K562 (cell line): ENCODE measurements around the gene ULK3. TPM values are rescaled to one million over a fixed set of nuclear protein-coding genes. Genes with fewer than 3 reads are reported as not detected.

ENCODE experiments used
- ESRRA ChIP-seq: fragments of 450-650 bp; IDR thresholded peaks from 2 replicates; pipeline ENCODE4 v1.6.1; 2014; ENCODE audit warnings: low read depth, mild to moderate bottlenecking, moderate library complexity, borderline replicate concordance
- HDAC8 ChIP-seq: fragments of 450-650 bp; IDR thresholded peaks from 2 replicates; pipeline ENCODE4 v1.6.1; 2016; ENCODE audit warnings: mild to moderate bottlenecking, missing genetic modification characterization, moderate library complexity, missing compliant biosample characterization
- HIVEP1 ChIP-seq: fragments of 250-450 bp; sonication (Bioruptor Pico); IDR thresholded peaks from 2 replicates; pipeline ENCODE4 v1.4.0; 2020; ENCODE audit warnings: mild to moderate bottlenecking
- HMGN3 ChIP-seq: IDR thresholded peaks from 2 replicates; pipeline ENCODE4 v1.6.1; 2011; ENCODE audit warnings: borderline replicate concordance, low read depth, mild to moderate bottlenecking, mixed read lengths, low read length; ENCODE audit not compliant: insufficient read length; ENCODE audit errors: extremely low read depth
- HOXB6 ChIP-seq: fragments of 250-450 bp; sonication (Bioruptor Pico); IDR thresholded peaks from 2 replicates; pipeline ENCODE4 v1.5.1; 2022; ENCODE audit warnings: mild to moderate bottlenecking, borderline replicate concordance
- L3MBTL2 ChIP-seq: fragments of 450-650 bp; IDR thresholded peaks from 2 replicates; pipeline ENCODE4 v1.6.1; 2016; ENCODE audit warnings: mild to moderate bottlenecking, moderate library complexity
- NCOA2 ChIP-seq, 2 experiments: fragments of 450-650 bp; IDR thresholded peaks; 2 replicates each; pipeline ENCODE4 v1.6.1; 2018; ENCODE audit warnings: mild to moderate bottlenecking in 2 of 2, moderate library complexity in 1 of 2; ENCODE audit not compliant: partially characterized antibody in 2 of 2
- NEUROD1 ChIP-seq: fragments of 150-350 bp; IDR thresholded peaks from 2 replicates; pipeline ENCODE4 v1.6.1; 2014; ENCODE audit warnings: borderline replicate concordance, low read length, low read depth; ENCODE audit not compliant: partially characterized antibody
- PHB2 ChIP-seq: fragments of 450-650 bp; IDR thresholded peaks from 2 replicates; pipeline ENCODE4 v1.6.1; 2017; ENCODE audit warnings: low read depth
- PHF20 ChIP-seq: fragments of 450-650 bp; IDR thresholded peaks from 2 replicates; pipeline ENCODE4 v1.6.1; 2018; ENCODE audit not compliant: partially characterized antibody
- PTRF ChIP-seq: fragments of 450-650 bp; IDR thresholded peaks from 2 replicates; pipeline ENCODE4 v1.6.1; 2016; ENCODE audit warnings: mild to moderate bottlenecking, missing genetic modification characterization, missing compliant biosample characterization
- RBBP5 ChIP-seq: fragments of 200-600 bp; sonication (generic); IDR thresholded peaks from 2 replicates; pipeline ENCODE4 v1.6.1; 2012; ENCODE audit warnings: borderline replicate concordance, mild to moderate bottlenecking, low read length, control low read depth, inconsistent platforms; ENCODE audit not compliant: insufficient read depth, poor library complexity, severe bottlenecking
- RUNX1 ChIP-seq: sonication (generic); IDR thresholded peaks from 2 replicates; pipeline ENCODE4 v1.6.1; 2016; ENCODE audit warnings: antibody characterized with exemption, low read depth
- SIN3B ChIP-seq: fragments of 450-650 bp; IDR thresholded peaks from 2 replicates; pipeline ENCODE4 v1.6.1; 2017; ENCODE audit warnings: low read depth, mild to moderate bottlenecking, moderate library complexity
- TCF7L2 ChIP-seq: fragments of 150-350 bp; IDR thresholded peaks from 2 replicates; pipeline ENCODE4 v1.6.1; 2016; ENCODE audit warnings: low read depth, mild to moderate bottlenecking, low read length, moderate library complexity
- TRIM28 ChIP-seq: fragments of 450-650 bp; IDR thresholded peaks from 2 replicates; pipeline ENCODE4 v1.6.1; 2017
- ZNF174 ChIP-seq: fragments of 250-450 bp; sonication (Bioruptor Pico); IDR thresholded peaks from 2 replicates; pipeline ENCODE4 v1.4.0; 2020; ENCODE audit warnings: mild to moderate bottlenecking
- ZNF184 ChIP-seq: sonication (generic); formaldehyde crosslinking; IDR thresholded peaks from 2 replicates; pipeline ENCODE4 v1.5.0; 2020; ENCODE audit warnings: missing genetic modification reagents
- ZNF707 ChIP-seq: fragments of 250-450 bp; sonication (Bioruptor Pico); conservative IDR thresholded peaks from 2 replicates; pipeline ENCODE4 v1.8.0; 2022; ENCODE audit warnings: inconsistent platforms, mild to moderate bottlenecking, moderate library complexity
- ZNF77 ChIP-seq: fragments of 250-450 bp; sonication (Bioruptor Pico); IDR thresholded peaks from 2 replicates; pipeline ENCODE4 v1.5.0; 2020
- polyA plus RNA-seq, 8 experiments: library from polyadenylated mRNA; depleted of rRNA in 4 of 8; stranded (reverse) in 5 of 8; unstranded in 3 of 8; fragments of >200 nt; fragmentation: Nextera tagmentation in 2 of 8; fragmentation: Illumina TruSeq in 1 of 8; extraction: Ambion mirVana in 2 of 8; extraction: Trizol in 1 of 8; gene quantifications; 2 replicates each; pipeline versions ENCODE4 v1.2.1 to v1.2.3, GENCODE V29; 2011 to 2014; ENCODE audit warnings: inconsistent platforms in 1 of 8, missing spikeins in 1 of 8
- total RNA-seq, 7 experiments: library from RNA; depleted of rRNA in 6 of 7; stranded (reverse); fragments of >200 nt in 6 of 7; fragmentation: Illumina TruSeq in 2 of 7; extraction: Trizol in 2 of 7; gene quantifications; 2 replicates each; pipeline versions ENCODE4 v1.2.1 to v1.2.3, GENCODE V29; 2011 to 2021; ENCODE audit warnings: low replicate concordance in 1 of 7
- TF ChIP-seq, protein P1 (sequence below): fragments of 200-800 bp; sonication (Bioruptor generic); IDR thresholded peaks from 2 replicates; pipeline ENCODE4 v1.6.1; 2017; ENCODE audit warnings: missing genetic modification characterization, missing compliant biosample characterization
- TF ChIP-seq, protein P2 (sequence below): fragments of 250-450 bp; sonication (Bioruptor Pico); IDR thresholded peaks from 2 replicates; pipeline ENCODE4 v1.4.0; 2020

The ULK3 gene
- total and polyA plus RNA-seq, 9 of the 15 experiments (the other 6 are each of a cell fraction or from before 2014, with no cell fraction given), result 0.68 to 68.0 (median 34.9) TPM

DNA sequence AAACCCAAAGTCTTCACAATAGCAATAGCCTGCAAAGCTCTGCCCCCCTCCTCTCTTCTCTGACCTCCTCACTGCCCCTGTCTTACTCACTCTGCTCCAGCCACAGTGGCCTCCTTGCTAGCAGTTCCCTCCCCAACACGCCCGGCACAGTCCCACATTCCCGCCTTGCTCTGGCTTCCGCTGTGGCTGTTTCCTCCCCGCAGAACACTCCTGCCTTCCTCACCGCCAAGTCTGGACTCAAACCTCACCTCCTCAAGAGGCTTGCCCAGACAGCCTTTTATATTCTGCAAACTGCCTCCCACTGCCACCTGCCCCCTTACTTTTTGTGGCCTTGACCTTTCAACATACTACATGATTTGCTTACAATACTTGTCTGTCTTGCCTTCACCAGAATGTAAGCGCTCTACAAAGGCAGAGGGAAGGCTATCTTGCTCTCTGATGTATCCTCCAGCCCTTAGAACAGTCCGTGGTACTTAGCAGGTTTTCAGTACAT is 46.5 kb upstream of the ULK3 start (continued):
- TF ChIP-seq, protein P1, sequence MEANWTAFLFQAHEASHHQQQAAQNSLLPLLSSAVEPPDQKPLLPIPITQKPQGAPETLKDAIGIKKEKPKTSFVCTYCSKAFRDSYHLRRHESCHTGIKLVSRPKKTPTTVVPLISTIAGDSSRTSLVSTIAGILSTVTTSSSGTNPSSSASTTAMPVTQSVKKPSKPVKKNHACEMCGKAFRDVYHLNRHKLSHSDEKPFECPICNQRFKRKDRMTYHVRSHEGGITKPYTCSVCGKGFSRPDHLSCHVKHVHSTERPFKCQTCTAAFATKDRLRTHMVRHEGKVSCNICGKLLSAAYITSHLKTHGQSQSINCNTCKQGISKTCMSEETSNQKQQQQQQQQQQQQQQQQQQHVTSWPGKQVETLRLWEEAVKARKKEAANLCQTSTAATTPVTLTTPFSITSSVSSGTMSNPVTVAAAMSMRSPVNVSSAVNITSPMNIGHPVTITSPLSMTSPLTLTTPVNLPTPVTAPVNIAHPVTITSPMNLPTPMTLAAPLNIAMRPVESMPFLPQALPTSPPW (CRISPR knock-in tag), result no peak; the same call in 1 of the 2 replicates
- TF ChIP-seq TRIM28, result 0 out of 2 replicates have a peak, but pooled peaks have one; percentile 21
- TF ChIP-seq RBBP5, result no peak
- TF ChIP-seq NCOA2 (IDR thresholded peaks at IDR 0.05; ENCODE audit: partially characterized antibody in 2 of 2), result no peak
- no peak for TF ChIP-seq PTRF
- no peak for TF ChIP-seq ZNF184 (CRISPR knock-in tag)
- no peak for TF ChIP-seq SIN3B
- TF ChIP-seq ZNF707, result no peak
- TF ChIP-seq HIVEP1 (CRISPR knock-in tag), result no peak
- no peak for TF ChIP-seq ZNF77 (CRISPR knock-in tag)
- no peak for TF ChIP-seq PHB2
- TF ChIP-seq L3MBTL2, result peak; percentile 63; the same call in 1 of the 2 replicates
- TF ChIP-seq ZNF174, result no peak
- TF ChIP-seq, protein P2, sequence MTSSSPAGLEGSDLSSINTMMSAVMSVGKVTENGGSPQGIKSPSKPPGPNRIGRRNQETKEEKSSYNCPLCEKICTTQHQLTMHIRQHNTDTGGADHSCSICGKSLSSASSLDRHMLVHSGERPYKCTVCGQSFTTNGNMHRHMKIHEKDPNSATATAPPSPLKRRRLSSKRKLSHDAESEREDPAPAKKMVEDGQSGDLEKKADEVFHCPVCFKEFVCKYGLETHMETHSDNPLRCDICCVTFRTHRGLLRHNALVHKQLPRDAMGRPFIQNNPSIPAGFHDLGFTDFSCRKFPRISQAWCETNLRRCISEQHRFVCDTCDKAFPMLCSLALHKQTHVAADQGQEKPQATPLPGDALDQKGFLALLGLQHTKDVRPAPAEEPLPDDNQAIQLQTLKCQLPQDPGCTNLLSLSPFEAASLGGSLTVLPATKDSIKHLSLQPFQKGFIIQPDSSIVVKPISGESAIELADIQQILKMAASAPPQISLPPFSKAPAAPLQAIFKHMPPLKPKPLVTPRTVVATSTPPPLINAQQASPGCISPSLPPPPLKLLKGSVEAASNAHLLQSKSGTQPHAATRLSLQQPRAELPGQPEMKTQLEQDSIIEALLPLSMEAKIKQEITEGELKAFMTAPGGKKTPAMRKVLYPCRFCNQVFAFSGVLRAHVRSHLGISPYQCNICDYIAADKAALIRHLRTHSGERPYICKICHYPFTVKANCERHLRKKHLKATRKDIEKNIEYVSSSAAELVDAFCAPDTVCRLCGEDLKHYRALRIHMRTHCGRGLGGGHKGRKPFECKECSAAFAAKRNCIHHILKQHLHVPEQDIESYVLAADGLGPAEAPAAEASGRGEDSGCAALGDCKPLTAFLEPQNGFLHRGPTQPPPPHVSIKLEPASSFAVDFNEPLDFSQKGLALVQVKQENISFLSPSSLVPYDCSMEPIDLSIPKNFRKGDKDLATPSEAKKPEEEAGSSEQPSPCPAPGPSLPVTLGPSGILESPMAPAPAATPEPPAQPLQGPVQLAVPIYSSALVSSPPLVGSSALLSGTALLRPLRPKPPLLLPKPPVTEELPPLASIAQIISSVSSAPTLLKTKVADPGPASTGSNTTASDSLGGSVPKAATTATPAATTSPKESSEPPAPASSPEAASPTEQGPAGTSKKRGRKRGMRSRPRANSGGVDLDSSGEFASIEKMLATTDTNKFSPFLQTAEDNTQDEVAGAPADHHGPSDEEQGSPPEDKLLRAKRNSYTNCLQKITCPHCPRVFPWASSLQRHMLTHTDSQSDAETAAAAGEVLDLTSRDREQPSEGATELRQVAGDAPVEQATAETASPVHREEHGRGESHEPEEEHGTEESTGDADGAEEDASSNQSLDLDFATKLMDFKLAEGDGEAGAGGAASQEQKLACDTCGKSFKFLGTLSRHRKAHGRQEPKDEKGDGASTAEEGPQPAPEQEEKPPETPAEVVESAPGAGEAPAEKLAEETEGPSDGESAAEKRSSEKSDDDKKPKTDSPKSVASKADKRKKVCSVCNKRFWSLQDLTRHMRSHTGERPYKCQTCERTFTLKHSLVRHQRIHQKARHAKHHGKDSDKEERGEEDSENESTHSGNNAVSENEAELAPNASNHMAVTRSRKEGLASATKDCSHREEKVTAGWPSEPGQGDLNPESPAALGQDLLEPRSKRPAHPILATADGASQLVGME (CRISPR knock-in tag), result no peak
- no peak for TF ChIP-seq NEUROD1
- no peak for TF ChIP-seq HDAC8
- no peak for TF ChIP-seq HOXB6 (CRISPR knock-in tag)
- peak; percentile 22 for TF ChIP-seq PHF20
- TF ChIP-seq HMGN3, result no peak
- no peak for TF ChIP-seq ESRRA
- no peak for TF ChIP-seq TCF7L2
- no peak for TF ChIP-seq RUNX1
